Omental fat pad (tissue), 4 donors: ENCODE data around the gene COLEC12. TPM values are rescaled to one million over a fixed set of nuclear protein-coding genes. Genes with fewer than 3 reads are reported as not detected.

Experiments
- ATAC-seq: fragments of 150-250 bp; one replicate; pipeline ENCODE4 v1.9.1; 2016; ENCODE audit warnings: mild to moderate bottlenecking, moderate library complexity; ENCODE audit not compliant: low FRiP score
- DNase-seq: peaks from one replicate; pipeline ENCODE4 v3.0.0-alpha.2; 2019; ENCODE audit warnings: low spot score
- CTCF ChIP-seq, 3 donors: fragments of 450-650 bp; IDR thresholded peaks; one replicate each; pipeline ENCODE4 v1.5.1; 2016 to 2017; ENCODE audit warnings: antibody characterized with exemption in 3 of 3, mild to moderate bottlenecking in 3 of 3, moderate library complexity in 2 of 3
- total RNA-seq, 4 donors: library from RNA; depleted of rRNA; stranded (reverse); fragments of >200 nt; gene quantifications; one replicate each; pipeline ENCODE4 v1.1.0, GENCODE V29; 2016

COLEC12 gene
- total RNA-seq, 4 donors from 2014 or later, result 25.3 to 54.8 (median 42.7) TPM

DNA sequence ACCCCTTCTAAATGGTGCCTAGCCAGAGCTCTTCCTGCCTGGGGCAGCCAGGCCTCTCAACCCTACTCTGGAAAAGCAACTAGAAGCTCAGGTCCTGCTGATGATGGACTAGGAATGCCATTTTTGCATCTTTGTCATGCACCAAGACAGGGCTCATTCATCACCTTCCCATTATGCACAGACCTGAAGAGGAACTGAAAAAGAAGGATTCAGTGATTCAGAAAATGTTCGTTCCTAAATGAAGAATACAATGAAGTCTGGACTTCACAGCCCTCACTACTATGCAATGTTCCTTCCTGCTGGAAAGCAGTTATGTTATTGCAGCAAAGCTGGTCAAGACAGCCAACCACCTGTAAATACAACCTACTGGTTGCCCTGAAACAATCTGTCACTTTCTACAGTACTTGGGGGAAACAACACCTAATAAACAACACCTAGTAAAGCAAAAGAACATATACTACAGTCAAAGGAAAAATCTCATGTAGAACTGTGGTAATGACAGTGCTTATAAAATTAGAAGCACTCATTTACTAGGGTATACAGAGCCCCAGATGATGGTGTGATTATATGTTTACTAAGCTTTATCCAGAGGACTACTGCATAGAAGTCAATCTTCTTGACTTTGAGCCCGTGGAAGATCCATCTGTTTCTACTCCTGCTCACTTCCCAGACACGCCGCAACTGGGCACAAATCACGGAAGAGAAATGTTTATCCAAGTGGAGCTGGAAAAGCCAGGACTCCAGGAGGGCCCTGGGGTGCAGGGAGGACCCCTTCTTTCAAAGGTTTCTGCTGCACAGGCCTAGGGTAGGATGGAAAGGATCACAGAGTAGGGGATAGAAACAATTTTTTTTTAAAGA, 129.5 kb downstream of the COLEC12 start:
- no peak for DNase-seq
- no peak for TF ChIP-seq CTCF (IDR thresholded peaks at IDR 0.05)

GRCh38 chr18:369224-370015, 131.1 kb downstream of the COLEC12 start:
- DNase-seq (no peak), ATAC-seq (no peak)
- TF ChIP-seq CTCF (IDR thresholded peaks at IDR 0.05), result no peak

More for the DNA sequence above, 129.5 kb downstream of the COLEC12 start:
- no peak for ATAC-seq

- ATAC-seq (no peak), DNase-seq (no peak)
- TF ChIP-seq CTCF (IDR thresholded peaks at IDR 0.05), result no peak
Observed at GRCh38 chr18:366466-367061, 133.9 kb downstream of the COLEC12 start.

GRCh38 chr18:365651-366050, 134.8 kb downstream of the COLEC12 start:
- TF ChIP-seq CTCF (IDR thresholded peaks at IDR 0.05), result no peak

GRCh38 chr18:364256-364826, 136.2 kb downstream of the COLEC12 start:
- DNase-seq, result no peak
- no peak for TF ChIP-seq CTCF (IDR thresholded peaks at IDR 0.05)
- ATAC-seq, result no peak

More at GRCh38 chr18:365651-366050, 134.8 kb downstream of the COLEC12 start:
- no peak for ATAC-seq
- DNase-seq, result no peak

DNA sequence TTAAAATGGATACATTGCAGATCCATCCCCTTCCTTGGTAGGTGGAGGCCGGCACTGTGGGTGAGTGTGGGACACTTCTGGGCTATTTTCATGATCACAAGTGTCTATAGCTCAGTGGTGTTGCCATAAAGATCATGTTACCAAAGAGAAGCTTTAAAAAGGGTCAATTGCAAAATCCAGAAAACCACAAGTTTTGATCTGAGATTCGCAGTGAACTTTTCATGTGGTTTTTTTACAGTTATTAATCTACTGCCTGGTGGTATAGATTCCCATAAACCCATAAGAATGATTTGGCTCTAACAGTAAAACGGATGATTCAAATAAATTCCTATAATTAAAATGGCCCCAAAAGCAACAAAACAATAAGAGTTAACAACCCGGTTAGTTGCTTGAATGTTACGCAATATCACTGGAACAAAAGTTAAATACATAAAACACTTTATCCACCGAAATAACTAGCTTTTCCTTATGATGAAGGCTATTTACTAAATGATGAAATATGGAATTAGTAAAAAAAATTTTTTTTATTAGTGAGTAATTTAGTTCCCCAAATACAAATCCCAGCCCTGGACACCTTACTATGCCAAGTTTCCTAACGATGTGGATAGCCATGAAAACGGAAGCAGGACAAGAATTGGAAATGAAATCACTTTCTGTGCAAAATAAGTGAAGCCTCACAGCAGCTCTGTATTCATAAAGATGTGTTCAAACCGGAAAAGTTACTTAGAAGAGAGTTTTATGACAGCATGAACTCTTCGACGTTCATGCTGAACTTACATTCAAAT, 137.0 kb downstream of the COLEC12 start:
- no peak for DNase-seq
- TF ChIP-seq CTCF (IDR thresholded peaks at IDR 0.05), result no peak
- ATAC-seq, result no peak
